Cardiac muscle cell (in vitro differentiated cells and primary cell): ENCODE data around the gene FOXO4. TPM values are rescaled to one million over a fixed set of nuclear protein-coding genes. Genes with fewer than 3 reads are reported as not detected.

Source experiments
- DNase-seq, 2 donors: peaks; one replicate each; pipeline versions ENCODE4 v3.0.0 to v3.0.0-alpha.2; 2010 to 2017; ENCODE audit warnings: low read depth in 1 of 2, low spot score in 1 of 2
- H3K27ac ChIP-seq: fragments of 200-600 bp; sonication (generic); 2 replicates; pipeline ENCODE4 v1.5.1; 2016
- H3K27me3 ChIP-seq: fragments of 200-600 bp; sonication (generic); 2 replicates; pipeline ENCODE4 v1.6.0; 2016; ENCODE audit warnings: control low read depth
- H3K36me3 ChIP-seq: fragments of 200-600 bp; sonication (generic); 2 replicates; pipeline ENCODE4 v1.5.1; 2016; ENCODE audit warnings: control low read depth
- H3K4me1 ChIP-seq: fragments of 200-600 bp; sonication (generic); 2 replicates; pipeline ENCODE4 v1.8.1; 2017; ENCODE audit warnings: low read depth, mild to moderate bottlenecking, mixed run types
- H3K4me3 ChIP-seq: fragments of 200-600 bp; sonication (generic); 2 replicates; pipeline ENCODE4 v1.5.1; 2016; ENCODE audit warnings: mild to moderate bottlenecking
- H3K9me3 ChIP-seq: fragments of 200-600 bp; sonication (generic); 2 replicates; pipeline ENCODE4 v1.5.1; 2017; ENCODE audit warnings: low read depth, mild to moderate bottlenecking, control low read depth
- CTCF ChIP-seq: IDR thresholded peaks from 2 replicates; pipeline ENCODE4 v1.5.1; 2012; ENCODE audit warnings: low read depth, mild to moderate bottlenecking, low read length
- polyA plus RNA-seq: library from polyadenylated mRNA; unstranded; fragments of >200 nt; fragmentation: Nextera tagmentation; extraction: Ambion mirVana; gene quantifications from 2 replicates; pipeline ENCODE4 v1.2.1, GENCODE V29; 2016
- total RNA-seq: library from RNA; depleted of rRNA; stranded (reverse); fragments of >200 nt; gene quantifications from 2 replicates; pipeline ENCODE4 v1.2.3, GENCODE V29; 2016

FOXO4 gene
- total and polyA plus RNA-seq, 2 experiments from 2014 or later, result 7.8 to 24.2 TPM

DNA sequence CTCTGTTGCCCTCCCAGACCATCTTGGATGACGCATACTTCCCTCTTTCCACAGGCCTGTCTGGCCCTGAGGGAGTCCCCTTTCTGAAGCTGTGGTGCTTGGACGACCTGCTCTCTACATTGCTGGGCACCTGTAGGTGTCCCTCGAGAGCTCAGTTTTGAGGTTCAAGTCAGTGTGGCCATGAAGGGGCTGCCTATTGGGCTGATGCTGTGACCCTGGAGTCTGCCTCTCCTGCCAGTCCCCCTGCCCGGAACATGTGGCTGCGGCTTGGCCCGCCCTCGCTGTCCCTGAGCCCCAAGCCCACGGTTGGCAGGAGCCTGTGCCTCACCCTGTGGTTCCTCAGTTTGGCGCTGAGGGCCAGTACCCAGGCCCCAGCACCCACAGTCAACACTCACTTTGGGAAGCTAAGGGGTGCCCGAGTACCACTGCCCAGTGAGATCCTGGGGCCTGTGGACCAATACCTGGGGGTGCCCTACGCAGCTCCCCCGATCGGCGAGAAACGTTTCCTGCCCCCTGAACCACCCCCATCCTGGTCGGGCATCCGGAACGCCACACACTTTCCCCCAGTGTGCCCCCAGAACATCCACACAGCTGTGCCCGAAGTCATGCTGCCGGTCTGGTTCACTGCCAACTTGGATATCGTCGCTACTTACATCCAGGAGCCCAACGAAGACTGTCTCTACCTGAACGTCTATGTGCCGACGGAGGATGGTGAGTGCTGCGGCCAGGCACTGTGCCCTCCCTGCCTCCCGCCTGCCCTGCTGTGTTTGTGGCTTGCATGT, 52.0 kb downstream of the FOXO4 start:
- H3K9me3 ChIP-seq, result no peaks in the 10 kb centered on the region
- TF ChIP-seq CTCF, result no peak
- H3K4me1 ChIP-seq, result peaks cover 10% of the 10 kb centered on the region
- no peak overlapping the region for H3K4me3 ChIP-seq
- no peaks in the 10 kb centered on the region for H3K27me3 ChIP-seq
- no peak for DNase-seq
- H3K27ac ChIP-seq, result peak overlapping the region; percentile 40
- H3K36me3 ChIP-seq, result no peaks in the 10 kb centered on the region

DNA sequence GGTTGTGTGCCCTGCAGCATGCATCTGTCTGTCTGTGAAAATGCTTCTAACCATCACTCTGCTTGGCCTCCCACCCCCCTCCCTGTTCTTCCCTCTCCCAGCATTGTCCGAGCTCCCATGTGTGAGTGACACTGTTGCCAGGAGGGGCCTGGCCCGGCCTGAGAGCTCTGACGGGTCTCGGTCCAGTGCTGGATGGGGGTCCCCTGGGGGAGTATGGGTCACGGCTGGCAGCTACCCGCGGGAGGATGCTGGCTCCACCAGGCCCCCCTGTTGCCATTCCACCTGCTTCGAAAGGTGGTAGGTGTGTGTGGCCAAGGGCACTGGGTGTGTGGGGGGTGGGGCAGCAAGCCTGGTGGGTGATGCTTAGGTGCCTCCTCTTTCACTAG, 52.6 kb downstream of the FOXO4 start:
- TF ChIP-seq CTCF, result no peak
- H3K4me1 ChIP-seq, result peaks cover 10% of the 10 kb centered on the region
- no peaks in the 10 kb centered on the region for H3K9me3 ChIP-seq
- H3K36me3 ChIP-seq, result no peaks in the 10 kb centered on the region
- no peak overlapping the region for H3K27ac ChIP-seq
- DNase-seq, result no peak
- H3K27me3 ChIP-seq, result no peaks in the 10 kb centered on the region
- H3K4me3 ChIP-seq, result no peak overlapping the region

DNA sequence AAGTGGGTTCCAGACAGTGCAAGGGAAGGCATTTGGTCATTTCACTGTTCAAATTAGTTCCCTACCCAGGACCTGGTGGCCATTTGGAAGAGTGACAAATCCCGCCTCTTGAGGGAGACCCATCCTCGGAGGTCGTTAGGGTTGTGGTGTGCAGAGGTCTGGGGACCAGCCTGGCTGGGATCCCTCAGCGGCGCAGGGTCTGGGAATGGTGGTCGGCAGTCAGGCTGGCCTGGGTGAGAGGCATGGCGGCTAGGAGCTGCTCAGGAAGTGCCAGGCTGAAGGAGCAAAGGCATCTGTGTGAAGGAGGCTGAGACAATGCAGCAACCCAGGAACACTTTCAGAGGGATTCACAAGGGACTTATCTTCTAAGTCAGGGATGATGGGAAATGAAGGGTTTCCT, 55.7 kb downstream of the FOXO4 start:
- no peak for DNase-seq
- TF ChIP-seq CTCF, result no peak

More for the DNA sequence above, 55.7 kb downstream of the FOXO4 start:
- Histone ChIP-seq H3K4me3 (no peak overlapping the region), H3K4me1 (peaks cover 8% of the 10 kb centered on the region), H3K27me3 (no peaks in the 10 kb centered on the region), H3K9me3 (no peaks in the 10 kb centered on the region), H3K36me3 (no peaks in the 10 kb centered on the region), H3K27ac (no peak overlapping the region)

Other genes starting within 250 kb of the FOXO4 start
- 0.07 TPM in 1 of 2 replicates, not detected in the other for gene TEX11, start 187.1 kb upstream of the FOXO4 start, total RNA-seq
- gene TEX11, start 187.1 kb upstream of the FOXO4 start, polyA plus RNA-seq, result not detected in 2 replicates
- gene SLC7A3, start 164.8 kb upstream of the FOXO4 start, total RNA-seq, result 3.6 and 6.0 TPM in 2 replicates
- gene SLC7A3, start 164.8 kb upstream of the FOXO4 start, polyA plus RNA-seq, result 4.7 and 5.4 TPM in 2 replicates
- gene SNX12, start 27.5 kb upstream of the FOXO4 start, total RNA-seq, result 45.7 and 62.3 TPM in 2 replicates
- 6.6 and 9.5 TPM in 2 replicates for gene SNX12, start 27.5 kb upstream of the FOXO4 start, polyA plus RNA-seq
- not detected in 2 replicates for gene CXorf65, start 10.9 kb downstream of the FOXO4 start, total RNA-seq
- not detected in 2 replicates for gene CXorf65, start 10.9 kb downstream of the FOXO4 start, polyA plus RNA-seq
- gene IL2RG, start 15.7 kb downstream of the FOXO4 start, total RNA-seq, result not detected in 2 replicates
- gene IL2RG, start 15.7 kb downstream of the FOXO4 start, polyA plus RNA-seq, result 2.3 TPM in 1 of 2 replicates, not detected in the other
- gene MED12, start 22.7 kb downstream of the FOXO4 start, total RNA-seq, result 29.2 and 56.5 TPM in 2 replicates
- gene MED12, start 22.7 kb downstream of the FOXO4 start, polyA plus RNA-seq, result 17.9 and 25.4 TPM in 2 replicates
- gene NLGN3, start 49.0 kb downstream of the FOXO4 start, total RNA-seq, result 7.4 and 10.2 TPM in 2 replicates
- 6.4 and 8.1 TPM in 2 replicates for gene NLGN3, start 49.0 kb downstream of the FOXO4 start, polyA plus RNA-seq
- gene GJB1, start 127.4 kb downstream of the FOXO4 start, total RNA-seq, result not detected in 2 replicates
- gene GJB1, start 127.4 kb downstream of the FOXO4 start, polyA plus RNA-seq, result not detected in 2 replicates
- 77.8 and 112 TPM in 2 replicates for gene ZMYM3, start 158.3 kb downstream of the FOXO4 start, total RNA-seq
- 24.8 and 34.4 TPM in 2 replicates for gene ZMYM3, start 158.3 kb downstream of the FOXO4 start, polyA plus RNA-seq
- gene NONO, start 187.8 kb downstream of the FOXO4 start, total RNA-seq, result 524 and 770 TPM in 2 replicates
- 278 and 318 TPM in 2 replicates for gene NONO, start 187.8 kb downstream of the FOXO4 start, polyA plus RNA-seq
- 99.7 and 158 TPM in 2 replicates for gene ITGB1BP2, start 205.9 kb downstream of the FOXO4 start, total RNA-seq
- gene ITGB1BP2, start 205.9 kb downstream of the FOXO4 start, polyA plus RNA-seq, result 60.4 and 115 TPM in 2 replicates